ENCODE measurements around the gene ADGRD1.

- TF ChIP-seq CTCF (IDR thresholded peaks at IDR 0.05; ENCODE audit: low read depth, low read length, poor library complexity, severe bottlenecking): no peak
- no peak for TF ChIP-seq EZH2phosphoT487 (IDR thresholded peaks at IDR 0.05; ENCODE audit: borderline replicate concordance, low read length)
Measured at GRCh38 chr12:131076791-131077747, 123.4 kb downstream of the ADGRD1 start.
